ENCODE measurements around the gene SH3BP4. TPM values are rescaled to one million over a fixed set of nuclear protein-coding genes. Genes with fewer than 3 reads are reported as not detected.

The SH3BP4 gene
- total and polyA plus RNA-seq, 2 of the 13 experiments (the other 11 are each of a cell fraction or from before 2014, with no cell fraction given), result 34.6 to 99.1 TPM

GRCh38 chr2:234998404-234999211, 46.8 kb downstream of the SH3BP4 start (continued):
- TF ChIP-seq ZHX2 (IDR thresholded peaks at IDR 0.05; ENCODE audit: low read depth), result peak; percentile 87
- no peak for TF ChIP-seq ZHX2 (CRISPR knock-in tag; IDR thresholded peaks at IDR 0.05; ENCODE audit: borderline replicate concordance)
- peak; percentile 58; the same call in 1 of the 2 replicates for TF ChIP-seq CCDC6 (CRISPR knock-in tag; IDR thresholded peaks at IDR 0.05)
- no peak for TF ChIP-seq ZNF558 (CRISPR knock-in tag; IDR thresholded peaks at IDR 0.05; ENCODE audit: borderline replicate concordance)
- peak; percentile 46; the same call in 1 of the 2 replicates for TF ChIP-seq DMAP1 (CRISPR knock-in tag; IDR thresholded peaks at IDR 0.05)
- TF ChIP-seq PPARG (CRISPR knock-in tag; conservative IDR thresholded peaks at IDR 0.05), result no peak
- no peak for TF ChIP-seq ZNF17 (CRISPR knock-in tag; IDR thresholded peaks at IDR 0.05)
- no peak for TF ChIP-seq ZC3H4 (CRISPR knock-in tag; IDR thresholded peaks at IDR 0.05; ENCODE audit: borderline replicate concordance)
- peak; percentile 60; the same call in 1 of the 2 replicates for TF ChIP-seq ZMYM4 (CRISPR knock-in tag; IDR thresholded peaks at IDR 0.05)
- no peak; the same call in 1 of the 2 replicates for TF ChIP-seq NFYC (CRISPR knock-in tag; IDR thresholded peaks at IDR 0.05)
- TF ChIP-seq FIP1L1 (IDR thresholded peaks at IDR 0.05; ENCODE audit: borderline replicate concordance, insufficient read depth, low read depth, low read length), result no peak
- TF ChIP-seq DZIP1 (CRISPR knock-in tag; IDR thresholded peaks at IDR 0.05), result no peak
- TF ChIP-seq ZNF589 (CRISPR knock-in tag; conservative IDR thresholded peaks at IDR 0.05), result peak; percentile 67
- peak; percentile 77; the same call in 1 of the 2 replicates for TF ChIP-seq ZNF337 (CRISPR knock-in tag; IDR thresholded peaks at IDR 0.05; ENCODE audit: borderline replicate concordance, low read depth)
- TF ChIP-seq TGIF2 (CRISPR knock-in tag; IDR thresholded peaks at IDR 0.05), result no peak
- TF ChIP-seq ZNF160 (CRISPR knock-in tag; IDR thresholded peaks at IDR 0.05), result no peak
- no peak for TF ChIP-seq TRIM24 (CRISPR knock-in tag; IDR thresholded peaks at IDR 0.05)
- no peak for TF ChIP-seq PBX3 (CRISPR knock-in tag; IDR thresholded peaks at IDR 0.05; ENCODE audit: borderline replicate concordance)
- TF ChIP-seq PCBP2 (optimal IDR thresholded peaks at IDR 0.05; ENCODE audit: low read depth, low read length, poor library complexity, severe bottlenecking), result no peak

All from HepG2 (cell line).